Omental fat pad (tissue), 4 donors: ENCODE results near the gene SH3BP5L. TPM values are rescaled to one million over a fixed set of nuclear protein-coding genes. Genes with fewer than 3 reads are reported as not detected.
"Not testable (repeated sequence)": the region's sequence is repeated elsewhere in the genome, so short reads cannot be mapped to it uniquely, and the experiment has no call there.

Source experiments
- ATAC-seq: fragments of 150-250 bp; one replicate; pipeline ENCODE4 v1.9.1; 2016; ENCODE audit warnings: mild to moderate bottlenecking, moderate library complexity; ENCODE audit not compliant: low FRiP score
- DNase-seq: peaks from one replicate; pipeline ENCODE4 v3.0.0-alpha.2; 2019; ENCODE audit warnings: low spot score
- CTCF ChIP-seq, 3 donors: fragments of 450-650 bp; IDR thresholded peaks; one replicate each; pipeline ENCODE4 v1.5.1; 2016 to 2017; ENCODE audit warnings: antibody characterized with exemption in 3 of 3, mild to moderate bottlenecking in 3 of 3, moderate library complexity in 2 of 3
- total RNA-seq, 4 donors: library from RNA; depleted of rRNA; stranded (reverse); fragments of >200 nt; gene quantifications; one replicate each; pipeline ENCODE4 v1.1.0, GENCODE V29; 2016

SH3BP5L gene
- total RNA-seq, 4 donors from 2014 or later: 9.7 to 20.0 (median 15.2) TPM

- TF ChIP-seq CTCF (IDR thresholded peaks at IDR 0.05): no peak
- no peak for ATAC-seq
These were observed 15.6 kb downstream of the SH3BP5L start for GRCh38 chr1:248810000-248810726.

GRCh38 chr1:248808876-248809275 is 16.8 kb downstream of the SH3BP5L start:
- no peak for ATAC-seq
- no peak for TF ChIP-seq CTCF (IDR thresholded peaks at IDR 0.05)
- no peak for DNase-seq

More at GRCh38 chr1:248810000-248810726, 15.6 kb downstream of the SH3BP5L start:
- DNase-seq: no peak

DNA sequence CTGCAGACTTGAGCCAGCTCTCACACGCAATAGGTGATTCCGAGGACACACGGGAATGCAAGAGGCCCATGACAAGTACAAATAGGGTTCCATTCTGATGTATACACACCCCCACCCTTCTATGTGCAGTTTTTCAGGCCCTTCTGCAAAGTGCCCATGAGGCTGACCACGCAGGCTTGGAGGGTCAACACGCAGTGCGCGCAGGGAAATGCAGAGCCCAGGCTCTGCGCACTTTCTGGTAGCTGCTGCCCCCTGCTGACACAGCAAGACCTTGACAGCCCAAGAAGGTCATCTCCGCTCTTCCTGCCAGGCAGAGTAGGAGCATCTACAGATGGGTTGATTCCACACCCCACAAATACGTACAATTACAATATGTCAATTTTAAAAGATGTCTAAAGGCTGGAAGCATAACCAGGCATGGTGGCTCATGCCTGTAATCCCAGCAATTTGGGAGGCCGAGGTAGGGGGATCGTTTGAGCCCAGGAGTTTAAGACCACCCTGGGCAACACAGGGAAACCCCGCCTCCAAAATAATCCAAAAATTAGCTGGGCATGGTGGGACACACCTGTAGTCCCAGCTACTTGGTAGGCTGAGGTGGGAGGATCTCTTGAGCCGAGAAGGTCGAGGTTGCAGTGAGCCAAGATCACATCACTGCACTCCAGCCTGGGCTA is 18.5 kb downstream of the SH3BP5L start:
- ATAC-seq: no peak
- no peak for DNase-seq
- TF ChIP-seq CTCF (IDR thresholded peaks at IDR 0.05): peak in 1 of 3 donors; percentile 46

GRCh38 chr1:248805876-248806275 is 19.8 kb downstream of the SH3BP5L start:
- ATAC-seq: no peak

DNA sequence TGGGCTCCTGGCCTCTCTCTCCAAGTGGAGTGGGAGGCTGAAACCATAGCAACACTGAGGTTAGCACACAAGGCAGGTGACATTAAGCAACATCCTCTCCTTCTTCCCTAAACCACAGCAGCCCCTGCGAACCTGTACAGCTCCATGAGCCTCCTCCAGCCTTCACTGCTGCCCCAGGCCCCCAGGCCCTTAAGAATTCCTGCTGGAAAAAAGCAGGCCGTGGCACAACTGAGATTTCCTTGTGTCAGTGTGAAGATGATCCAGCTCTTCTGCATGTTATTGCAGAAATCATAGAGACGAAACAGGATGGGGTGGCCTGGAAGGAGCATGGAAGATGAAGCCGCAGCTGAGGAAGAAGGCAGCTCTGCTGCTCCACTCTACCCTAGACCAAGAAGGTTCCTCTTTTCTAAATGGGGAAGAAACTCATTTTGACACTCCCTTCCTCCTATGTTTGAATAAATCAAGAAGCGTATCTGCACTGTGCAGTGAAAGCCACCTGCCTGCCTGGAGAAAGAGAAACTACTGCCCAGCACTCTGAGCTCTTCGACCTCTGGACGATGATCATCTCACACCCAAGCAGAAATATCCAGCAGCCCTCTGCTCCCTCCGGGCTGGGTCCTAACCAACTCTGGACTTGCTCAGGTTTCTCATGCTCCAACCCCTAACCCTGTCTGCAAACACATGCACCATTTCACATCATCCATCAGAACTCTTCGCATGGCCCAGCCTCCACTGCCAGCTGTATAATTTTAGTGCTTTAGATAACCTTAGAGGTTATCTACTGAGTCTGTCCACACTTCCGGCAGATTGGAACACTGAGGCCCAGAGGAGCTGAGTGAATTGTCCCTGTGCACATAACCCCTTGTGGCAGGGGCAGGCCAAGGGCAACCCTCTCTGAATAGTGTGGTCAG is 20.7 kb downstream of the SH3BP5L start:
- ATAC-seq (no peak), DNase-seq (no peak)
- no peak for TF ChIP-seq CTCF (IDR thresholded peaks at IDR 0.05)

More at GRCh38 chr1:248805876-248806275, 19.8 kb downstream of the SH3BP5L start:
- TF ChIP-seq CTCF (IDR thresholded peaks at IDR 0.05): no peak
- no peak for DNase-seq

- DNase-seq: not testable (repeated sequence)
These were observed 22.2 kb downstream of the SH3BP5L start for GRCh38 chr1:248803501-248803900.

DNA sequence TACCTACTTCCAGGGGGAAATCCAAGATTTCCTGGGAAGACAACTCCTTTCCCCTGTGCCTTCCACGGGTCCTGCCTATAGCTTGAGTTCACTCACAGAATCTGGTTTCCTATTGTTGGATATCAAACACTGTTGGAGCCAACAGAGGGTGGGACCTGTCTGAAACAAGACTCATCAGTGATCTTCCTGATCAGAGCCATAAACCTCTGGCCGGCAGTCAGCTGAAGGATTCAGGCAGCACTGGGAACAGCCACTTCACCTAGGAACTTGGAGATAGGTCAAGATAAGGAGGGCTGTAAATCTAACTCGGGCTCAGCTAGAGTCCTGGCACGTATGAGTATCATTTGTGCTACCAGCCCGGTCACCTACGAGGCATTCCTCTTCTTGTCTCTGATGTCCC is 23.3 kb downstream of the SH3BP5L start:
- ATAC-seq (no peak), DNase-seq (no peak)
- TF ChIP-seq CTCF (IDR thresholded peaks at IDR 0.05): no peak

More at GRCh38 chr1:248803501-248803900, 22.2 kb downstream of the SH3BP5L start:
- ATAC-seq: not testable (repeated sequence)
